A549 (cell line): ENCODE data around the gene TRNT1.

ENCODE experiments used
- CEBPB ChIP-seq, 2 experiments: fragments of >200 bp in 1 of 2; sonication (Bioruptor Twin) in 1 of 2; formaldehyde crosslinking in 1 of 2; IDR thresholded peaks; 2 replicates each; pipeline ENCODE4 v1.6.1; 2012 to 2016
- CTCF ChIP-seq: fragments of >200 bp; sonication (Bioruptor Twin); formaldehyde crosslinking; IDR thresholded peaks from 3 replicates; pipeline ENCODE4 v1.5.1; 2016
- FOSL2 ChIP-seq, 2 experiments: fragments of 450-650 bp in 1 of 2; fragments of >200 bp in 1 of 2; sonication (Bioruptor Twin) in 1 of 2; formaldehyde crosslinking; IDR thresholded peaks; 2 replicates each; pipeline versions ENCODE4 v1.5.0 to v1.6.1; 2016 to 2020; ENCODE audit warnings: mild to moderate bottlenecking in 1 of 2, moderate library complexity in 1 of 2
- JUN ChIP-seq, 2 experiments: fragments of >200 bp; sonication (Bioruptor Twin); formaldehyde crosslinking; IDR thresholded peaks; 2 replicates in 1 of 2; 3 replicates in 1 of 2; pipeline ENCODE4 v1.6.1; 2016 to 2017
- NFE2L2 ChIP-seq: fragments of 150-350 bp; conservative IDR thresholded peaks from 2 replicates; pipeline ENCODE4 v1.6.1; 2014; ENCODE audit warnings: low read length
- POLR2A ChIP-seq: IDR thresholded peaks from 2 replicates; pipeline ENCODE4 v1.6.1; 2012; ENCODE audit warnings: mild to moderate bottlenecking, low read length
- POLR2AphosphoS2 ChIP-seq: conservative IDR thresholded peaks from 2 replicates; pipeline ENCODE4 v1.6.1; 2012; ENCODE audit warnings: low read length, improper control_type of control experiment, inconsistent platforms
- RAD21 ChIP-seq, 2 experiments: fragments of >200 bp in 1 of 2; sonication (Bioruptor Twin) in 1 of 2; formaldehyde crosslinking in 1 of 2; IDR thresholded peaks in 1 of 2; conservative IDR thresholded peaks in 1 of 2; 2 replicates in 1 of 2; 3 replicates in 1 of 2; pipeline ENCODE4 v1.6.1; 2012 to 2018; ENCODE audit warnings: inconsistent platforms in 1 of 2
- RFX5 ChIP-seq: fragments of 450-650 bp; IDR thresholded peaks from 2 replicates; pipeline ENCODE4 v1.7.1; 2014; ENCODE audit warnings: antibody characterized with exemption, mild to moderate bottlenecking, moderate library complexity
- TF ChIP-seq, protein P1 (sequence below): fragments of 200-600 bp; sonication (generic); IDR thresholded peaks from 2 replicates; pipeline ENCODE4 v1.6.1; 2016; ENCODE audit warnings: antibody characterized with exemption, mild to moderate bottlenecking, moderate library complexity
- TF ChIP-seq, protein P2 (sequence below): IDR thresholded peaks from 2 replicates; pipeline ENCODE4 v1.6.1; 2012

- no peak for TF ChIP-seq JUN (IDR thresholded peaks at IDR 0.05)
- TF ChIP-seq POLR2A, result no peak
- TF ChIP-seq RFX5, result no peak
- TF ChIP-seq, protein P1, sequence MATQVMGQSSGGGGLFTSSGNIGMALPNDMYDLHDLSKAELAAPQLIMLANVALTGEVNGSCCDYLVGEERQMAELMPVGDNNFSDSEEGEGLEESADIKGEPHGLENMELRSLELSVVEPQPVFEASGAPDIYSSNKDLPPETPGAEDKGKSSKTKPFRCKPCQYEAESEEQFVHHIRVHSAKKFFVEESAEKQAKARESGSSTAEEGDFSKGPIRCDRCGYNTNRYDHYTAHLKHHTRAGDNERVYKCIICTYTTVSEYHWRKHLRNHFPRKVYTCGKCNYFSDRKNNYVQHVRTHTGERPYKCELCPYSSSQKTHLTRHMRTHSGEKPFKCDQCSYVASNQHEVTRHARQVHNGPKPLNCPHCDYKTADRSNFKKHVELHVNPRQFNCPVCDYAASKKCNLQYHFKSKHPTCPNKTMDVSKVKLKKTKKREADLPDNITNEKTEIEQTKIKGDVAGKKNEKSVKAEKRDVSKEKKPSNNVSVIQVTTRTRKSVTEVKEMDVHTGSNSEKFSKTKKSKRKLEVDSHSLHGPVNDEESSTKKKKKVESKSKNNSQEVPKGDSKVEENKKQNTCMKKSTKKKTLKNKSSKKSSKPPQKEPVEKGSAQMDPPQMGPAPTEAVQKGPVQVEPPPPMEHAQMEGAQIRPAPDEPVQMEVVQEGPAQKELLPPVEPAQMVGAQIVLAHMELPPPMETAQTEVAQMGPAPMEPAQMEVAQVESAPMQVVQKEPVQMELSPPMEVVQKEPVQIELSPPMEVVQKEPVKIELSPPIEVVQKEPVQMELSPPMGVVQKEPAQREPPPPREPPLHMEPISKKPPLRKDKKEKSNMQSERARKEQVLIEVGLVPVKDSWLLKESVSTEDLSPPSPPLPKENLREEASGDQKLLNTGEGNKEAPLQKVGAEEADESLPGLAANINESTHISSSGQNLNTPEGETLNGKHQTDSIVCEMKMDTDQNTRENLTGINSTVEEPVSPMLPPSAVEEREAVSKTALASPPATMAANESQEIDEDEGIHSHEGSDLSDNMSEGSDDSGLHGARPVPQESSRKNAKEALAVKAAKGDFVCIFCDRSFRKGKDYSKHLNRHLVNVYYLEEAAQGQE, result no peak
- TF ChIP-seq CTCF, result no peak
- no peak for TF ChIP-seq NFE2L2
- TF ChIP-seq, protein P2, sequence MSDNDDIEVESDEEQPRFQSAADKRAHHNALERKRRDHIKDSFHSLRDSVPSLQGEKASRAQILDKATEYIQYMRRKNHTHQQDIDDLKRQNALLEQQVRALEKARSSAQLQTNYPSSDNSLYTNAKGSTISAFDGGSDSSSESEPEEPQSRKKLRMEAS, result no peak
- no peak for TF ChIP-seq CEBPB (IDR thresholded peaks at IDR 0.05)
- no peak for TF ChIP-seq POLR2AphosphoS2
- no peak for TF ChIP-seq FOSL2 (IDR thresholded peaks at IDR 0.05)
- TF ChIP-seq FOSL2 (CRISPR knock-in tag; IDR thresholded peaks at IDR 0.05), result no peak
- TF ChIP-seq RAD21 (conservative IDR thresholded peaks at IDR 0.05 in 1 of 2, IDR thresholded peaks at IDR 0.05 in 1 of 2), result no peak
These were observed 46.4 kb upstream of the TRNT1 start for GRCh38 chr3:3080309-3080708.
